ENCODE results near the gene CSTPP1.

The CSTPP1 gene

GRCh38 chr11:46903846-46904245 lies 32.7 kb upstream of the CSTPP1 start:
- TF ChIP-seq TSHZ2 (CRISPR knock-in tag; IDR thresholded peaks at IDR 0.05) (no peak), RARB (CRISPR knock-in tag; IDR thresholded peaks at IDR 0.05) (no peak), ZC3H10 (CRISPR knock-in tag; IDR thresholded peaks at IDR 0.05) (no peak), OSR1 (CRISPR knock-in tag; IDR thresholded peaks at IDR 0.05) (no peak), ZNF70 (CRISPR knock-in tag; IDR thresholded peaks at IDR 0.05) (no peak), ESRRG (CRISPR knock-in tag; IDR thresholded peaks at IDR 0.05) (no peak), TCF4 (CRISPR knock-in tag; IDR thresholded peaks at IDR 0.05; ENCODE audit: borderline replicate concordance) (no peak), ZNF8 (CRISPR knock-in tag; IDR thresholded peaks at IDR 0.05) (no peak), ZNF565 (CRISPR knock-in tag; conservative IDR thresholded peaks at IDR 0.05; ENCODE audit: low read depth) (no peak), SNAI2 (CRISPR knock-in tag; IDR thresholded peaks at IDR 0.05) (no peak), ZFP30 (CRISPR knock-in tag; IDR thresholded peaks at IDR 0.05) (no peak)
- no peak for ATAC-seq

DNA sequence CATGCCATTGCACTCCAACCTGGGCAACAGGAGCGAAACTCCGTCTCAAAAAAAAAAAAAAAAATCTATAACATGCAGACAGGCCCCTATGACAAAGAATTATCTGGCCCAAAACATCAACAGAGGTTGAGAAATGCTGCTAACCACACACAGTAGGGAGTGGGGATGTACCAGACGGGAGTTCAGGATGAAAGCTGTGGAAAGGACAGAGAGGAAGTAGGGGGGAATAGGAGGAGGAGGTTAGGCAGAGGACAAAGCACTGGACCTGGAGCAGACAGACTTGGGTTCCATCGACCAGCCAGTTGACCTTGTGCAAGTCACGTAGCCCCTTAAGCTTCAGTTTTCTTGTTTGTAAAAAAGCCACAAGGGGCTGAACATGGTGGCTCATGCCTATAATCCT lies 30.8 kb upstream of the CSTPP1 start:
- TF ChIP-seq TSHZ2 (CRISPR knock-in tag; IDR thresholded peaks at IDR 0.05) (no peak), CSRNP3 (CRISPR knock-in tag; IDR thresholded peaks at IDR 0.05) (no peak), BACH2 (CRISPR knock-in tag; IDR thresholded peaks at IDR 0.05; ENCODE audit: borderline replicate concordance) (no peak), RARB (CRISPR knock-in tag; IDR thresholded peaks at IDR 0.05) (no peak), ESRRG (CRISPR knock-in tag; IDR thresholded peaks at IDR 0.05) (no peak), OSR1 (CRISPR knock-in tag; IDR thresholded peaks at IDR 0.05) (no peak), TCF4 (CRISPR knock-in tag; IDR thresholded peaks at IDR 0.05; ENCODE audit: borderline replicate concordance) (no peak), ZC3H10 (CRISPR knock-in tag; IDR thresholded peaks at IDR 0.05) (no peak), GLIS3 (CRISPR knock-in tag; IDR thresholded peaks at IDR 0.05) (no peak), PPARA (CRISPR knock-in tag; IDR thresholded peaks at IDR 0.05; ENCODE audit: borderline replicate concordance) (no peak), PATZ1 (CRISPR knock-in tag; IDR thresholded peaks at IDR 0.05; ENCODE audit: borderline replicate concordance) (no peak), ARNTL (CRISPR knock-in tag; IDR thresholded peaks at IDR 0.05; ENCODE audit: borderline replicate concordance, low read depth) (no peak), ZFP30 (CRISPR knock-in tag; IDR thresholded peaks at IDR 0.05) (no peak)
- TF ChIP-seq, protein P1, sequence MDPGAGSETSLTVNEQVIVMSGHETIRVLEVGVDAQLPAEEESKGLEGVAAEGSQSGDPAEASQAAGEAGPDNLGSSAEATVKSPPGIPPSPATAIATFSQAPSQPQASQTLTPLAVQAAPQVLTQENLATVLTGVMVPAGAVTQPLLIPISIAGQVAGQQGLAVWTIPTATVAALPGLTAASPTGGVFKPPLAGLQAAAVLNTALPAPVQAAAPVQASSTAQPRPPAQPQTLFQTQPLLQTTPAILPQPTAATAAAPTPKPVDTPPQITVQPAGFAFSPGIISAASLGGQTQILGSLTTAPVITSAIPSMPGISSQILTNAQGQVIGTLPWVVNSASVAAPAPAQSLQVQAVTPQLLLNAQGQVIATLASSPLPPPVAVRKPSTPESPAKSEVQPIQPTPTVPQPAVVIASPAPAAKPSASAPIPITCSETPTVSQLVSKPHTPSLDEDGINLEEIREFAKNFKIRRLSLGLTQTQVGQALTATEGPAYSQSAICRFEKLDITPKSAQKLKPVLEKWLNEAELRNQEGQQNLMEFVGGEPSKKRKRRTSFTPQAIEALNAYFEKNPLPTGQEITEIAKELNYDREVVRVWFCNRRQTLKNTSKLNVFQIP (CRISPR knock-in tag; IDR thresholded peaks at IDR 0.05; ENCODE audit: borderline replicate concordance, low read depth), result no peak
- ATAC-seq, result no peak

- TF ChIP-seq PPARA (CRISPR knock-in tag; IDR thresholded peaks at IDR 0.05; ENCODE audit: borderline replicate concordance), result no peak
- no peak for TF ChIP-seq ARNTL (CRISPR knock-in tag; IDR thresholded peaks at IDR 0.05; ENCODE audit: borderline replicate concordance, low read depth)
- ATAC-seq, result no peak
Measured at GRCh38 chr11:46906609-46907041, 29.9 kb upstream of the CSTPP1 start.
